NB4 (cell line): ENCODE data around the gene CLPTM1L.

ENCODE experiments used
- MYC ChIP-seq: IDR thresholded peaks from 2 replicates; pipeline ENCODE4 v1.6.1; 2011; ENCODE audit warnings: low read depth, low read length
- POLR2A ChIP-seq: IDR thresholded peaks from 2 replicates; pipeline ENCODE4 v1.6.1; 2011; ENCODE audit warnings: mild to moderate bottlenecking; ENCODE audit not compliant: insufficient read length; ENCODE audit errors: extremely low read depth
- TF ChIP-seq, protein P1 (sequence below): IDR thresholded peaks from one replicate; pipeline ENCODE4 v1.5.1; 2012; ENCODE audit warnings: low read depth, low read length

DNA sequence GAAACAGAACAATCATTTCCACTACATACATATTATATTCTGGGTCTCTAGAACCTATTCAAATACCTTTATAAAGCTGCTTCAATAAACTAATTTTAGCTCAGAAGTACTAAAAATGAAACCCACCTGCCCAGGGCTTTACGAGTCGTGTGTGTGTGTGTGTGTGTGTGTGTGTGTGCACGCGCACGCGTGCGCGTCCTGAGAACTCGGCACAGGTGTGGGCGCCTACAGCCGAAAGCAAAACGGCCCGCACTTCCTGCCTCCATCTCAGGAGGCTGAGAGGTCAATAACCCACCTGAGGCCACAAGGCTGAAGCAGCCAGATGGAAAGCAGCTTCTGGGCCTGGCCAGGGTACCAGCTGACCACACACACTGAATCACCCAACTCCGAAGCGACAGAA is 3.0 kb downstream of the CLPTM1L start:
- TF ChIP-seq, protein P1, sequence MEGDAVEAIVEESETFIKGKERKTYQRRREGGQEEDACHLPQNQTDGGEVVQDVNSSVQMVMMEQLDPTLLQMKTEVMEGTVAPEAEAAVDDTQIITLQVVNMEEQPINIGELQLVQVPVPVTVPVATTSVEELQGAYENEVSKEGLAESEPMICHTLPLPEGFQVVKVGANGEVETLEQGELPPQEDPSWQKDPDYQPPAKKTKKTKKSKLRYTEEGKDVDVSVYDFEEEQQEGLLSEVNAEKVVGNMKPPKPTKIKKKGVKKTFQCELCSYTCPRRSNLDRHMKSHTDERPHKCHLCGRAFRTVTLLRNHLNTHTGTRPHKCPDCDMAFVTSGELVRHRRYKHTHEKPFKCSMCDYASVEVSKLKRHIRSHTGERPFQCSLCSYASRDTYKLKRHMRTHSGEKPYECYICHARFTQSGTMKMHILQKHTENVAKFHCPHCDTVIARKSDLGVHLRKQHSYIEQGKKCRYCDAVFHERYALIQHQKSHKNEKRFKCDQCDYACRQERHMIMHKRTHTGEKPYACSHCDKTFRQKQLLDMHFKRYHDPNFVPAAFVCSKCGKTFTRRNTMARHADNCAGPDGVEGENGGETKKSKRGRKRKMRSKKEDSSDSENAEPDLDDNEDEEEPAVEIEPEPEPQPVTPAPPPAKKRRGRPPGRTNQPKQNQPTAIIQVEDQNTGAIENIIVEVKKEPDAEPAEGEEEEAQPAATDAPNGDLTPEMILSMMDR = no peak
- TF ChIP-seq POLR2A = no peak
- no peak for TF ChIP-seq MYC
